ENCODE data around the gene STAT6.
"Not testable (repeated sequence)": the region's sequence is repeated elsewhere in the genome, so short reads cannot be mapped to it uniquely, and the experiment has no call there.

STAT6 gene

DNA sequence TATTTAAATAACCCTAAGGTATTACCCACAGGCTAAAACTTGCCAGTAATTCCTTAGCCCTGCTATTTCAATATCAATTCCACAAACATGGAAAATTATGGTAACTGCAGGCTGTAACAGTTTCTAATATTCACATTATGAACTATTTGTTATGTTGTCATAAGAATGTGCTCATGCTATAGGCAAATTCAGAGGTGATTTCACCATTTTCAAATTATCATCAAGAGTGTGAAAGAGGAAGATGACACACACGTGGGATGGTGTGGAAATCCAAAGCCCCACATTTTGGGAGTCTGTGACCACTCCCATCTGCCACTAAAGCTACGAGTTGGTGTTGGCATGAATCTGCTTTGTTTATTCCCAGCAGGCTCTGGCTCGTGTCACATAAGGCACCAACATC lies 55.3 kb downstream of the STAT6 start:
- TF ChIP-seq, protein P1, sequence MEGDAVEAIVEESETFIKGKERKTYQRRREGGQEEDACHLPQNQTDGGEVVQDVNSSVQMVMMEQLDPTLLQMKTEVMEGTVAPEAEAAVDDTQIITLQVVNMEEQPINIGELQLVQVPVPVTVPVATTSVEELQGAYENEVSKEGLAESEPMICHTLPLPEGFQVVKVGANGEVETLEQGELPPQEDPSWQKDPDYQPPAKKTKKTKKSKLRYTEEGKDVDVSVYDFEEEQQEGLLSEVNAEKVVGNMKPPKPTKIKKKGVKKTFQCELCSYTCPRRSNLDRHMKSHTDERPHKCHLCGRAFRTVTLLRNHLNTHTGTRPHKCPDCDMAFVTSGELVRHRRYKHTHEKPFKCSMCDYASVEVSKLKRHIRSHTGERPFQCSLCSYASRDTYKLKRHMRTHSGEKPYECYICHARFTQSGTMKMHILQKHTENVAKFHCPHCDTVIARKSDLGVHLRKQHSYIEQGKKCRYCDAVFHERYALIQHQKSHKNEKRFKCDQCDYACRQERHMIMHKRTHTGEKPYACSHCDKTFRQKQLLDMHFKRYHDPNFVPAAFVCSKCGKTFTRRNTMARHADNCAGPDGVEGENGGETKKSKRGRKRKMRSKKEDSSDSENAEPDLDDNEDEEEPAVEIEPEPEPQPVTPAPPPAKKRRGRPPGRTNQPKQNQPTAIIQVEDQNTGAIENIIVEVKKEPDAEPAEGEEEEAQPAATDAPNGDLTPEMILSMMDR (IDR thresholded peaks at IDR 0.05; ENCODE audit: low read depth, low read length, missing control alignments), result no peak
- H3K4me3 ChIP-seq (replicated peaks; ENCODE audit: low read depth, low read length), result no peak overlapping the region
- no peak for DNase-seq (ENCODE audit: extremely low read depth, low read depth)

DNA sequence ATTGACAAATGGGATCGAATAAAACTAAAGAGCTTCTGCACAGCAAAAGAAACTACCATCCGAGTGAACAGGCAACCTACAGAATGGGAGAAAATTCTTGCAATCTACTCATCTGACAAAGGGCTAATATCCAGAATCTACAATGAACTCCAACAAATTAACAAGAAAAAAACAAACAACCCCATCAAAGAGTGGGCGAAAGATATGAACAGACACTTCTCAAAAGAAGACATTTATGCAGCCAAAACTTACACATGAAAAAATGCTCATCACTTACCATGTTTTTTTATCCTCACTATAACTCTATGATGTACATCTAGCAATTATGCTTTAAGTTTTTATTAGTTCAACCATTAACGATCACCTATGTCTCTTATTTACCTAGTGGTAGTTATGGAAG lies 57.3 kb downstream of the STAT6 start:
- H3K4me3 ChIP-seq (replicated peaks; ENCODE audit: low read depth, low read length); DNase-seq (ENCODE audit: extremely low read depth, low read depth): not testable (repeated sequence)

DNA sequence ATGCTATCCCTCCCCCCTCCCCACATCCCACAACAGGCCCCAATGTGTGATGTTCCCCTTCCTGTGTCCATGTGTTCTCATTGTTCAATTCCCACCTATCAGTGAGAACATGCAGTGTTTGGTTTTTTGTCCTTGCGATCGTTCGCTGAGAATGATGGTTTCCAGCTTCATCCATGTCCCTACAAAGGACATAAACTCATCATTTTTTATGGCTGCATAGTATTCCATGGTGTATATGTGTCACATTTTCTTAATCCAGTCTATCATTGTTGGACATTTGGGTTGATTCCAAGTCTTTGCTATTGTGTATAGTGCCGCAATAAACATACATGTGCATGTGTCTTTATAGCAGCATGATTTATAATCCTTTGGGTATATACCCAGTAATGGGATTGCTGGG lies 58.0 kb downstream of the STAT6 start:
- DNase-seq (ENCODE audit: extremely low read depth, low read depth); H3K4me3 ChIP-seq (replicated peaks; ENCODE audit: low read depth, low read length): not testable (repeated sequence)

- H3K4me3 ChIP-seq (replicated peaks; ENCODE audit: low read depth, low read length), result no peak overlapping the region
- TF ChIP-seq, protein P1 (IDR thresholded peaks at IDR 0.05; ENCODE audit: low read depth, low read length, missing control alignments), result no peak
- DNase-seq (ENCODE audit: extremely low read depth, low read depth), result no peak
Observed at GRCh38 chr12:57051011-57051410, 60.2 kb downstream of the STAT6 start.

DNA sequence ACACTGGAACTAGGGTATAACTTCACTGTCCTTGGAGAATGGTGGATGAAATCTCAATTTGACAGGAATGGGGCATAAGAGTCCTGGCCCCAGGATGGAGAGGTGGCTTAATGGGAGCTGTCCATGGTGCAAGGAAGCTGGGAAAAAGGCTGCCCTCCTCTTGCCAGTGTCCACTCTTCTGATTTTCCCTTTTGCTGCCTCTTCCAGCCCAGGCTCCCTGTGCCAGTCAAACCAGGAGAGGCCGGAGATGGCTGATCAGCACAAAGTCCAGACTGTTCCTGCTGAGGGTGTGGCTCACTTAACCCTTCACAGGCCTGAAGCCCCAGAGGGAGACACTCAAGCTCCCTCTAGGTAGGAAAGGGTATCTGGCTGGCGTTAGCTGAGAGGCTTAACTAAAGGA lies 61.3 kb downstream of the STAT6 start, which contains the start of gene MYO1A:
TSS of gene MYO1A (minus strand) at position 240 of the 400 bp plus-strand sequence. CDS start 1,806 bp downstream, outside the sequence.
- no peak within 1 kb of the TSS for H3K4me3 ChIP-seq (replicated peaks; ENCODE audit: low read depth, low read length)
- TF ChIP-seq, protein P1 (IDR thresholded peaks at IDR 0.05; ENCODE audit: low read depth, low read length, missing control alignments), result no peak
- DNase-seq (ENCODE audit: extremely low read depth, low read depth), result no peak

DNA sequence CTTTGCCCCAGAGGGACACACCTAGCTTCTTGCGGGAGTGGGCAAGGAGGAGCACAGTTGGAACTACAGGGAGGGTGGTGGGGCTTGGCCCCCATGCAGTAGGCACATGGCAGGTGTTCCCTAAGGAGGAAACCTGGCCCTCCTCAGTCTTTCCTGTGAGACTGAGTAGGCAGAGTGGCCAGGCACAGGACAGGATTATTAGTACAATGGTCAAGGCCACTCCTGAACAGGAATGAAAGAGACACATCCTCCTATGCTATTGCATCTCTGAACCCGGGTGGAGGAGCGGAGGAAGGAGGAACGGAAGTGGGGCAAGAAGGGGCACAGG lies 62.1 kb downstream of the STAT6 start:
- DNase-seq (ENCODE audit: extremely low read depth, low read depth), result no peak
- H3K4me3 ChIP-seq (replicated peaks; ENCODE audit: low read depth, low read length), result no peak overlapping the region
- TF ChIP-seq, protein P1 (IDR thresholded peaks at IDR 0.05; ENCODE audit: low read depth, low read length, missing control alignments), result no peak

DNA sequence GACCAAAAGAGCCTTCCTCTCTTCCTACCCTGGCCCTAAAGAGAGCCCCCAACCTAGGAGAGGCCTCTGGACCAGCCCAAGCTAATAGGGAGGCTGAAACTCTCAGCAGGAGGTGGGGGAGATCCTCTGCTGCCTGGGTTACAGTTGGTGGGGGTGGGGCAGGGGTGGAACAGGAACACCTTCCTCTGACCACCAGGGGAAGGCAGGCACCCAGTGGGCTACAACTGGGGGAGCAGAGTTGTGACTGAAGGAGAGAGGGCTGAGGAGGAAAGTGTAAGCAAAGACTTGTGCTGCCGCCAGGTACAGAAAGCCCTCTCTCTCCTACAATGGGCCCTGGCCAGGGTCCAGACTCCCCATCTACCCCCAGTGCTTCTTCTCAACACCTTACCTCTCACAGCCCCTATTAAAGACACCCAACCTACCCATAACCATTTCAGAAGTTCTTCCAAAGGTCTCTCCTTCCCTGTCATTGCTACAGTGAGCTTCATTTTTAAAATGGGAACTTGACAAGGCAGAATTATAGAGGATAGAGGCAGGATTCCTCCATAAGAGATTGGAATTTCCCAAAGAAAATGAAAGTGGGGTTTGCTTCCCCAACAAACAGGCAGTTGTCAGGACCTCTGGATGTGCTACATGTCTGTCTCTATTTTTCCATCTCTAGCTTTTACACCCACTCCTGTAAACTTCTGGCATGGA lies 62.6 kb downstream of the STAT6 start:
- H3K4me3 ChIP-seq (replicated peaks; ENCODE audit: low read depth, low read length), result no peak overlapping the region
- TF ChIP-seq, protein P1 (IDR thresholded peaks at IDR 0.05; ENCODE audit: low read depth, low read length, missing control alignments), result no peak
- DNase-seq (ENCODE audit: extremely low read depth, low read depth), result no peak

GRCh38 chr12:57047981-57048380 lies 63.2 kb downstream of the STAT6 start:
- H3K4me3 ChIP-seq (replicated peaks; ENCODE audit: low read depth, low read length), result no peak overlapping the region
- TF ChIP-seq, protein P1 (IDR thresholded peaks at IDR 0.05; ENCODE audit: low read depth, low read length, missing control alignments), result no peak
- DNase-seq (ENCODE audit: extremely low read depth, low read depth), result no peak
